H9 (cell line): ENCODE measurements around the gene NPTX2. TPM values are rescaled to one million over a fixed set of nuclear protein-coding genes. Genes with fewer than 3 reads are reported as not detected.

Experiments
- DNase-seq: peaks from one replicate; pipeline ENCODE4 v3.0.0-alpha.2; 2017
- H2AFZ ChIP-seq: one replicate; pipeline ENCODE4 v1.6.1; 2013; ENCODE audit warnings: mild to moderate bottlenecking, low read length, control low read depth, moderate library complexity
- H2AK5ac ChIP-seq: 2 replicates; pipeline ENCODE4 v1.6.1; 2013; ENCODE audit warnings: low read length, control low read depth, mixed read lengths; ENCODE audit not compliant: insufficient read length
- H2BK120ac ChIP-seq: one replicate; pipeline ENCODE4 v1.6.1; 2013; ENCODE audit warnings: low read depth, mild to moderate bottlenecking, low read length, control low read depth, inconsistent platforms; ENCODE audit not compliant: poor library complexity, severe bottlenecking
- H2BK12ac ChIP-seq: 2 replicates; pipeline ENCODE4 v1.6.1; 2013; ENCODE audit warnings: low read length, control low read depth, mixed read lengths, low read depth; ENCODE audit not compliant: insufficient read length
- H2BK15ac ChIP-seq: 2 replicates; pipeline ENCODE4 v1.6.1; 2013; ENCODE audit warnings: low read depth, low read length, control low read depth
- H2BK20ac ChIP-seq: one replicate; pipeline ENCODE4 v1.6.1; 2013; ENCODE audit warnings: low read depth, mild to moderate bottlenecking, low read length, control low read depth, inconsistent platforms; ENCODE audit not compliant: poor library complexity, severe bottlenecking
- H2BK5ac ChIP-seq: 2 replicates; pipeline ENCODE4 v1.6.1; 2013; ENCODE audit warnings: low read length, control low read depth, mixed read lengths; ENCODE audit not compliant: insufficient read length
- H3K14ac ChIP-seq: 2 replicates; pipeline ENCODE4 v1.6.1; 2013; ENCODE audit warnings: low read length, control low read depth; ENCODE audit not compliant: insufficient read depth
- H3K18ac ChIP-seq: 2 replicates; pipeline ENCODE4 v1.6.1; 2013; ENCODE audit warnings: low read depth, mild to moderate bottlenecking, mixed read lengths, low read length, control low read depth; ENCODE audit not compliant: insufficient read length
- H3K23ac ChIP-seq: 2 replicates; pipeline ENCODE4 v1.6.1; 2013; ENCODE audit warnings: low read length, control low read depth, mixed read lengths, low read depth; ENCODE audit not compliant: insufficient read length
- H3K23me2 ChIP-seq: 2 replicates; pipeline ENCODE4 v1.6.1; 2013; ENCODE audit warnings: low read depth, mild to moderate bottlenecking, mixed read lengths, low read length, control low read depth; ENCODE audit not compliant: insufficient read length, poor library complexity, severe bottlenecking
- H3K27ac ChIP-seq: 2 replicates; pipeline ENCODE4 v1.5.1; 2013; ENCODE audit warnings: low read length, control low read depth, mixed read lengths, low read depth; ENCODE audit not compliant: insufficient read length
- H3K27me3 ChIP-seq: 2 replicates; pipeline ENCODE4 v1.6.1; 2013; ENCODE audit warnings: low read length, control low read depth, inconsistent platforms; ENCODE audit not compliant: insufficient read depth
- H3K4ac ChIP-seq: 2 replicates; pipeline ENCODE4 v1.6.1; 2013; ENCODE audit warnings: low read depth, mild to moderate bottlenecking, control low read depth, inconsistent platforms, low read length, moderate library complexity
- H3K4me1 ChIP-seq: 2 replicates; pipeline ENCODE4 v1.6.1; 2013; ENCODE audit warnings: low read length, control low read depth, inconsistent platforms; ENCODE audit not compliant: insufficient read depth
- H3K4me2 ChIP-seq: 2 replicates; pipeline ENCODE4 v1.6.1; 2013; ENCODE audit warnings: low read length, control low read depth, mixed read lengths; ENCODE audit not compliant: insufficient read length, insufficient read depth
- H3K56ac ChIP-seq: 2 replicates; pipeline ENCODE4 v1.6.1; 2013; ENCODE audit warnings: low read depth, mild to moderate bottlenecking, mixed read lengths, low read length, control low read depth; ENCODE audit not compliant: insufficient read length
- H3K79me1 ChIP-seq: 2 replicates; pipeline ENCODE4 v1.6.1; 2013; ENCODE audit warnings: low read depth, mild to moderate bottlenecking, moderate library complexity, low read length, control low read depth, inconsistent platforms; ENCODE audit not compliant: insufficient read depth, poor library complexity, severe bottlenecking
- H3K79me2 ChIP-seq: 2 replicates; pipeline ENCODE4 v1.6.1; 2013; ENCODE audit warnings: low read length, control low read depth, inconsistent platforms; ENCODE audit not compliant: insufficient read depth
- H3K9ac ChIP-seq: 2 replicates; pipeline ENCODE4 v1.6.1; 2013; ENCODE audit warnings: low read length, control low read depth, mixed read lengths; ENCODE audit not compliant: insufficient read length; ENCODE audit errors: extremely low read depth
- H3K9me3 ChIP-seq: one replicate; pipeline ENCODE4 v1.6.1; 2013; ENCODE audit warnings: low read depth, low read length, inconsistent platforms; ENCODE audit not compliant: control insufficient read depth
- H3T11ph ChIP-seq: one replicate; pipeline ENCODE4 v1.6.1; 2013; ENCODE audit warnings: mild to moderate bottlenecking, low read length, control low read depth, inconsistent platforms
- H4K20me1 ChIP-seq: one replicate; pipeline ENCODE4 v1.6.1; 2013; ENCODE audit not compliant: control insufficient read depth, insufficient read length, insufficient read depth
- H4K5ac ChIP-seq: 2 replicates; pipeline ENCODE4 v1.6.1; 2013; ENCODE audit warnings: low read depth, mild to moderate bottlenecking, mixed read lengths, low read length, control low read depth; ENCODE audit not compliant: insufficient read length
- H4K8ac ChIP-seq: replicated peaks from 2 replicates; pipeline ENCODE4 v1.6.1; 2013; ENCODE audit warnings: low read length, control low read depth, mixed read lengths, low read depth; ENCODE audit not compliant: insufficient read length
- H4K91ac ChIP-seq: 2 replicates; pipeline ENCODE4 v1.6.1; 2013; ENCODE audit warnings: low read depth, mild to moderate bottlenecking, moderate library complexity, mixed read lengths, low read length, control low read depth; ENCODE audit not compliant: insufficient read length
- H3K27ac Mint-ChIP-seq, 3 experiments: 2 replicates in 2 of 3; 3 replicates in 1 of 3; pipeline ENCODE4 v1.8.0; 2020 to 2021; ENCODE audit warnings: mixed read lengths in 3 of 3, mild to moderate bottlenecking in 1 of 3, moderate library complexity in 1 of 3
- H3K27me3 Mint-ChIP-seq: 2 replicates; pipeline ENCODE4 v1.8.0; 2021; ENCODE audit warnings: low read depth, mild to moderate bottlenecking, moderate library complexity, mixed read lengths
- H3K36me3 Mint-ChIP-seq, 3 experiments: 2 replicates in 2 of 3; 3 replicates in 1 of 3; pipeline ENCODE4 v1.8.0; 2020 to 2021; ENCODE audit warnings: low read depth in 3 of 3, mixed read lengths in 3 of 3; ENCODE audit not compliant: insufficient read depth in 1 of 3
- H3K4me1 Mint-ChIP-seq, 2 experiments: 2 replicates each; pipeline ENCODE4 v1.8.0; 2020; ENCODE audit warnings: mixed read lengths in 2 of 2
- H3K4me3 Mint-ChIP-seq, 2 experiments: 2 replicates in 1 of 2; 3 replicates in 1 of 2; pipeline ENCODE4 v1.8.0; 2020 to 2021; ENCODE audit warnings: mild to moderate bottlenecking in 2 of 2, mixed read lengths in 2 of 2, moderate library complexity in 1 of 2
- H3K9me3 Mint-ChIP-seq, 2 experiments: 2 replicates in 1 of 2; 3 replicates in 1 of 2; pipeline ENCODE4 v1.8.0; 2020; ENCODE audit warnings: mild to moderate bottlenecking in 2 of 2, mixed read lengths in 2 of 2, moderate library complexity in 1 of 2
- CTCF ChIP-seq: fragments of 200-600 bp; sonication (generic); conservative IDR thresholded peaks from 3 replicates; pipeline ENCODE4 v1.8.0; 2021; ENCODE audit warnings: antibody characterized with exemption, mild to moderate bottlenecking
- WGBS: extraction: QIAGEN DNeasy Blood & Tissue Kit; methylation state at CpG from one replicate; pipeline ENCODE4 v1.1.7; 2013; ENCODE audit warnings: missing lambda C conversion rate, low lambda C conversion rate, mixed read lengths; ENCODE audit not compliant: insufficient read length; ENCODE audit errors: extremely low coverage; 5-methylcytosine and 5-hydroxymethylcytosine counted together
- total RNA-seq: library from RNA; stranded (reverse); gene quantifications from 2 replicates; pipeline ENCODE4 v1.2.1, GENCODE V29; 2021

Gene NPTX2
- total RNA-seq, 1 experiment from 2014 or later: 8.4 TPM

GRCh38 chr7:98647326-98647725, 30.2 kb downstream of the NPTX2 start:
- H4K8ac ChIP-seq: no peak overlapping the region
- no peaks in the 10 kb centered on the region for H3K79me1 ChIP-seq
- H3K27me3 Mint-ChIP-seq: peaks cover 11% of the 10 kb centered on the region
- no peak overlapping the region for H4K5ac ChIP-seq
- H2BK20ac ChIP-seq: no peak overlapping the region
- no peak overlapping the region for H2BK5ac ChIP-seq
- H3K4ac ChIP-seq: no peak overlapping the region
- H2AFZ ChIP-seq: no peak overlapping the region
- H3K27ac Mint-ChIP-seq: no peak overlapping the region
- H3K9ac ChIP-seq: no peak overlapping the region
- H2BK120ac ChIP-seq: no peak overlapping the region
- H3K56ac ChIP-seq: no peak overlapping the region
- H2AK5ac ChIP-seq: no peak overlapping the region
- no peak overlapping the region for H2BK12ac ChIP-seq
- no peak for TF ChIP-seq CTCF
- no peaks in the 10 kb centered on the region for H3K4me1 ChIP-seq
- H3K14ac ChIP-seq: 0 out of 2 replicates have a peak overlapping the region, but pooled peaks have one; percentile 44
- no peaks in the 10 kb centered on the region; a peak in 1 of 7 replicates for H3K36me3 Mint-ChIP-seq
- H3T11ph ChIP-seq: no peak overlapping the region
- no CpG with 5 or more reads among the region's 4 CpGs for WGBS
- H3K9me3 ChIP-seq: no peaks in the 10 kb centered on the region
- no peak overlapping the region for H3K23ac ChIP-seq
- H3K9me3 Mint-ChIP-seq: peaks cover 2 to 4% of the 10 kb centered on the region in 2 experiments; a peak in 2 of 5 replicates
- peaks cover 4 to 8% of the 10 kb centered on the region in 2 experiments; a peak in 2 of 4 replicates for H3K4me1 Mint-ChIP-seq
- H4K91ac ChIP-seq: no peak overlapping the region
- H3K4me2 ChIP-seq: no peak overlapping the region
- H2BK15ac ChIP-seq: no peak overlapping the region
- H4K20me1 ChIP-seq: no peaks in the 10 kb centered on the region
- H3K27me3 ChIP-seq: no peaks in the 10 kb centered on the region
- no peaks in the 10 kb centered on the region for H3K79me2 ChIP-seq
- H3K27ac ChIP-seq: no peak overlapping the region
- no peaks in the 10 kb centered on the region for H3K23me2 ChIP-seq
- H3K18ac ChIP-seq: no peak overlapping the region
- no peak overlapping the region for H3K4me3 Mint-ChIP-seq
- DNase-seq: no peak
